DMS53 treated with DMSO at 0.1 percent for 48 hours (cell line): ENCODE results near the gene TRAM2.

Experiments
- DNase-seq: peaks from one replicate; lab custom pipeline; 2025; ENCODE audit not compliant: unreplicated experiment; lab: John Stamatoyannopoulos, UW

TRAM2 gene

DNA sequence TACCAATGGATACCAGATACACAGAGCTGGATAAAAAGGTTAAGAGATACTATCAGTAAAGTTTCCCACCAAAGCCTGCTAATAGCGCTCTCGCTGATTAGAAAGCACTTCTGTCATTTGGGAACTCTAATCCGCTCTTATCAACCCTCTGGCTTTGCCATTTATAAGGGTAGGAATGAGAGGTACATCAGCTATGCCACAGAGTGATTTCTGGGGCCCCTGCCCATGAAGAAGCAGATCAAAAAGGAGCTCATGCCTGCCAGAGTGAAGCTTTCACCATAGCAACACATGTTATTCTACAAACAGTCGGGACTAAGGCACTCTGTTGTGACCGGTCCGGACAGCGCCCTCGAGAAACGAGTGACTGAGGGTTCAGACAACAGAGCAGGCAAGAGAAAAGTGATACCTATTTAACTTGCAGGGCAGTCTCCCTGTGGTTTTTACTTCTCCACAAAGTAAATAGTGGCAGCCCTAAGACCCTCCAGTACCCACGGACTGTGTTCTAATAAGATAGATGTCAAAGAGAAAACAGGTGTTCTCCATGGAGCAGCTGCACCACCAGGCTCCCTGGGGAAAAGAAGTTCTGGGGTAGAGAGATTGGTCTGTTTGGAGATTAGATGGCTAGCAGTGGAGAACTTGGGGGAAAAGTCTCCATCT, 5.6 kb downstream of the TRAM2 start:
- DNase-seq, result no peak

DNA sequence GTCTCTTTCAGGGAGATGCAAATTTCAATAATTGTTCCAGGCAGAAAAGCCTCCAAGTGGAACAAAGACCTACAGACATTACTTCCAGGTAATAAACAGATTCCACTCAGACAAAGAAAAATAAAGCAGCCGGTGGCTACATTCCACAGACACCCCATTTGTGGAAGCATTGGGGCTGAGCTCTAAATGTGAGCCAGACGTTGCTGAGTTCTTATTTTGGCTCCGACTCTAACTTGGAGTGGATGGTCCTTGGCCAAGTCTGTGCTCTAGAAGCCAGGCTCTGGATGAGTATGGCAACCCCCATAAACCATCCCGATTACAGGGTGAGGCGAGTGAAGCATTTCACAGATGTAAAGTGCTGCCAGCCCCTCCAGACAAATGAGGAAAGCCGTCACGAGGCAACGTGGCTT, 6.6 kb downstream of the TRAM2 start:
- no peak for DNase-seq

DNA sequence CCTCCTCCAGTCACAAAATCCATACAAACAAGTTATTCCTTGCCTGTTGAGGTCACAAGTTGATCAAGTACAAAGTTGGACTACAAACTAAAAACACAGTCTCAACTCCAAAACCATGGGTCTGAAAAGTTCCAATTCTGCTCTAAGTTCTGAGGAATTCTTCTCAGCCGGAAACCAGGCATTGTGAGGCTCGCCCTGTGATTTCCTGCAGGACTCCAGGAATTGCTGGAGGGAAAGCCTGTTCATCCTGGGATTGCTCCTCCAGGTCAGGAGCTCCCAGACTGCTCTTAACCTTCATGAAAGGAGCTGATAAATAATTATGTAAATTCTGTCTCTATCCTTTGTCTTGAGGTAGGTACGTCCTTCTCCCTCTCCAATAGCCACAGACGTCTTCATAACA, 8.5 kb downstream of the TRAM2 start:
- DNase-seq, result no peak

DNA sequence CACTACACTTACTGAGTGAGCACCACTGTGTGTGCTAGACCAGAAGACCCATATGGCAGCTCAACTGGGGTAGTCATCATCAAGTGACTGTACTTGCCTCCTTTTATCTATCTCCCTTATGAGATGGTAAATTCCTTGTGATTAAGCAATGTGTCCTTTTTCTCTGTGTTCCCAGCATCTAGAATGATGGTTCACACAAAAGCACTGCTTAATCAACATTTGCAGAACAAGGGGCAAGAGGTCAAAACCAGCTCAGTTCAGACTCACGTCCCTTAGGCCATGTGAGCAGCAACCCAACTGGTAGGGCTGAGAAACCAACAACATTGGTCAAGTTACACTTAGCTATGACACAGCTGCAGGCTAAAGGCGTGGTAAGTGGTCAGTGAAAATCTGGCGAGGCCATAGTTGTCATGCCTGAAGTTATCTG, 10.0 kb downstream of the TRAM2 start:
- no peak for DNase-seq

GRCh38 chr6:52566201-52566600, 10.7 kb downstream of the TRAM2 start:
- DNase-seq, result no peak

- DNase-seq, result no peak
These were observed 12.0 kb downstream of the TRAM2 start for GRCh38 chr6:52564856-52565255.

DNA sequence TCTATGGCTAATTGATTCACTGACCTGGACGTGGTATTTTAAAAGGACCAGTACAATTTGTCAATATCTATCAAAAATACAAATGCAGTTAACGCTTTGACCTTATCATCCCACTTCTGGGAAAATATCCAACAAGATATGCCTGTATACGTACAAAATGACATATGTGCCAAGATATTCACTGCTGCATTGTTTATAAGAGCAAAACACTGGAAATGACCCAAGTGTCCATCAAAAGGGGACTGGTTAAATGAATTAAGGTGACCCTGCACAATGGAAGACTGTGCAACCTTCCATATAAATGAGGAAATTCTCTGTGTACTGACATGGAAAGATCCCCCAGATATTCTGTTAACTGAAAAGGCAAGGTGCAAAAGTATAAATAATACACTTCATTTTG, 13.9 kb downstream of the TRAM2 start:
- DNase-seq, result no peak

- no peak for DNase-seq
These were observed 16.4 kb downstream of the TRAM2 start for GRCh38 chr6:52560462-52560861.

- no peak for DNase-seq
These were observed 18.4 kb downstream of the TRAM2 start for GRCh38 chr6:52558266-52559000.

DNA sequence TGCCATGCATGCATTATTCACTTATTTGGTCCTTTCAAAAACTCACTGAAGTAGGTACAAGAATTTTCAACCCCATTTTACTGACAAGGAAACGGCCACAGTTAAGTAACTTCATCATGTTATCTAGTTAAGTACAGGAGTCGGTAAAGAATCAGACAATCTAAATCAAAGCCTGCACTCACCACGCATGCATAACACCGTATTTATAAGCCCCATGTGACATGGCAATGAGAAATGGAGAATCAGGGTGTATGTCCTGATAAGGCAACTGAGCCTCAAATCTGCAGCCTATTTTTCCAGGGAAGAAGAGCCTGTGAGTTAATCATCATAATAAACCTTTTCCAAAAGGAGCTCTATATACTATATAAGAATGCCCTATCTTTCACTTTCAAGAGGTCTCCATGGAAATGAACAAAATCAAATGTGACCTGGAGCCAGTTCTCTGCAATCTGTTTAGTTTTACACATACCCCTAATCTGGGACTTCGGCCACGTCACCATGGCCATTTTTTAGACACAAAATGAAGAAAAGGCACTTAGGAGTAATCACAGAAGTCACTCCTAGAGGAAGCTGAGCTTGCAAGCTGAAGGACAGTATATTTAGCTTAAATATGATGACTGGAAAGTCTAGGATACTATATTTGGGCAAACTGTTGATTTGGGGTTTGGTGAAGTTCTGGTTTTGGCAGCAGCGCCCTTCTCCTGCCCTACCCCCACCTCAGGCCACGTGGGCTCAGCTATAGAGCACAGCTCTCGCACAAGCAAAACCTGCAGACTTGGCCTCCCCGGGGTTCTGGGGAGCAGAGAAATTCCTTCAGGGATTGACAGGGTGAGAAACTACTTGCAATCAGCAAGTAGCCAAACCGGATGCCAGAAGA, 19.2 kb downstream of the TRAM2 start:
- DNase-seq, result no peak

DNA sequence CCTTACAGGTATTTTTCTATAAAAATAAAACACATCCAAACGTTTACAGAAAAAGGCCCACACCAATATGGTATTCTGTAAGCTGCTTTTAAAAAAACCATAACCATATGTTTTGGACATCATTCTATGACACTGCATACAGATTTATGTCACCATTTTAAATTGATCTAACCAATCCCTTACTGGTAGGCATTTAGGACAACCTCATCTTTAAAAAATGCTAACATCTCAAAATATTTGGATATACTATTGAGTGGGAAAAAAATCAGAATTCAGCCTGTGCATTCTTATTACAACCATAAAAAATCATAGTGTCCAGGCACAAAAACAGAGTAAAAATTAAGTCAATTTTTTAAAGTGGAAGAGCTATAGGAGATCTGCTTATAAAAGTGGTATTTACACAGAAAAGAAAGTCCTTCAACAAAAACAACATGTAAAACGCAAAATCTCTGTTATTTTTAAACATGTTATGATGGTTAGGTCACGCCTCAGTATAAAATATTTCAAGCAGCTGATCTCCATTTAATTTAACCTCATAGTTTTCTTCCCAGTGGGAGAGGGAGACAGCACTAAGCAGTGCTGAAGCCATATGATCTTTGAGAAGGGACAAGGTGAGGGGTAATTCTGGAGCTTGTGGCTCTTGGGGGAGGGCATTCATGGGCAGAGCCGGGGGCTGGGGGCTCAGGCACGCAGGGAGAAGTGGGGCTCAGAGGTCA, 21.2 kb downstream of the TRAM2 start:
- DNase-seq, result no peak

DNA sequence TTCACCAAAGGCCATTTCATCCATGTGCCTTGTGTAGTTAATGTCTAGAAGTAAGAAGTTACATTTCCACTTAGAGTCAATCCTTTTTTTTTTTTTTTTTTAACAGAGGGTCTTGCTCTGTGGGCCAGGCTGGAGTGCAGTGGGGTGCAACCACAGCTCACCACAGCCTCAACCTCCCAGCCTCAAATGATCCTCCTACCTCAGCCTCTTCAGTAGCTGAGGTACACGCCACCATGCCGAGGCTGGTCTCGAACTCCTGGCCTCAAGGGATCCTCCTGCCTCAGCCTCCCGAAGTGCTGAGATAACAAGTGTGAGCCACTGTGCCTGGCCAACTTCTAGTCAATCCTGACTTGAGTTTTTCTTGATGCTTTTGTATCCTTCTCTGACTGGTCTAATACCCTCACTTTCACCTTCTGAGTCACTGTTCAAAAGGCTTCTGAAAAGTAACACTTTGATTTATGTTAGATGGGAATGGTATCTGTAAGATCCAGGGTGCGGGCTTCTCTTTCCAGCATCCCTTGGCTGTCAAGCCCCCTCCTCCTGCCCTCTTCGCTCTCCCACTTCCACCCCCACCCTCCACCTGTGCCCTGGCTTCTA, 22.1 kb downstream of the TRAM2 start:
- DNase-seq, result no peak

DNA sequence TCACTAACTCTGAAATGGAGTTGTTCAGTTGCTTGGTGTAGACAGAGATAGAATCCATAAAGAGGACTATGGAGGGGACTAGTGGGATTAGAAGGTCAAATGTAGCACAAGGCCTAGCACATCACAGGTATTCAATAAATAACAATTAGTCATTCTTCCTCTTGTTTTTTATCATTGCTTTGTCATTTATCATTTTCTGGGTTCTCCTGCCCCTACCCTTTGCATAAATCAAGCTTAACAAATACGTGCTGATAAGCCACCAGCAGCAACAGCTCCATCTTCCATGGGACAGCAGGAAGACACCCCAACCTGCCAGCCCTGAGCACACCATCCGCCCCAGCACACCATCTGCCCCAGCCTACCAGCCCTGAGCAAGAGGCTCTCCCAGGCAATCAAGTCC, 23.1 kb downstream of the TRAM2 start:
- no peak for DNase-seq

DNA sequence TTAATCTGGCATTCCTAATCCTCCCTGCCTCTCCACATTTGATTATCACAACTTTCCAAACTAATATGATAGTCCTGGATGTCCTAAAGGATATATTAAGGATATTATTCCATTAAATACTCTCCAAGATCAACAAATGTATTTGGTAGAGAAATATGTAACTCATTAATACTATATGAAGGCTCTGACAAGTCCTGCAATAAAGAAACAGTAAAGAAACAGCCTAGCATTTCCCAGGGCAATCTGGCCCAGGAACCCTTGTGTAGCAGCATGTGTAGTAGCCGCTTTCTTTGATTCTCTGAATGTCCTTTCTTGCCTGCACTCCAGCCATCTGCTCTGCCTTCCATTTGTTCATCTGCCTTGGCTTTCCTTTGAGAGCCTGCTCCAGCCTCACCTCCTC, 23.7 kb downstream of the TRAM2 start:
- no peak for DNase-seq

DNA sequence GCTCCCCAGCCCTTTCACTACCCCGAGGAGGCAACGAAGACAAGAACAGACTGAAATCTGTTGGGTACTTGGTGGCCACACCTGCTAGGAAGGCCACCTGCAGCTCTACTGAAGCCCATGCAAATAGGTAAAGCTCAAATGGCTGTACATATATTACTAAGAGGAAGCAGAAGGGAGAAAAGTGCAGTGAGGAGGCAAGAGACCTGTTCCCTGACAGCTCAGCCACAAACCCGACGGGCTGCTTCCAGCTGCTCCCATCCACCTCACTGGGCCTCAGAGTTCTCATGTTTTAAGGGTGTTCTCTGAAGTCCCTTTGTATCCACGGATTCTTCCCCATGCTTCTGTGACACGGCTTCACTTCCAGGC, 24.6 kb downstream of the TRAM2 start:
- peak; percentile 69 for DNase-seq

GRCh38 chr6:52551483-52552277, 25.2 kb downstream of the TRAM2 start:
- peak; percentile 83 for DNase-seq

DNA sequence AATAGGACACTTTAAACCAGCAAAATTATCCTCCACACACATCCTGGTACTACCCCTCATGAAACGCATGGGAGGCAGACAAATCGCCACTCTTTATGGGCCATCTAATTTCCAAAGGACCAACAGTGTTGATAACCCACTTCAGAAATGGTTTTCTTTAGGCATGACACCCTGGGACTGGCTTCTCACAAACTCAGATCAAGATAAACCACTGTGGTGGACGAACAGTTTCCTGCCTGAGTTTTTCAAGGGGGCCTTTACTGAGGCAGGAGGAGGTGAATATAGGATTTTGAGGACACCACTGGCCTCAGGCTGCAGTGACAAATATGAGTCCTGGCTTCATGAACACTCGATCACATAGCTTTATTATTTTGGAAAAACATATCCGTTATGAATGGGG, 26.0 kb downstream of the TRAM2 start:
- DNase-seq, result no peak

DNA sequence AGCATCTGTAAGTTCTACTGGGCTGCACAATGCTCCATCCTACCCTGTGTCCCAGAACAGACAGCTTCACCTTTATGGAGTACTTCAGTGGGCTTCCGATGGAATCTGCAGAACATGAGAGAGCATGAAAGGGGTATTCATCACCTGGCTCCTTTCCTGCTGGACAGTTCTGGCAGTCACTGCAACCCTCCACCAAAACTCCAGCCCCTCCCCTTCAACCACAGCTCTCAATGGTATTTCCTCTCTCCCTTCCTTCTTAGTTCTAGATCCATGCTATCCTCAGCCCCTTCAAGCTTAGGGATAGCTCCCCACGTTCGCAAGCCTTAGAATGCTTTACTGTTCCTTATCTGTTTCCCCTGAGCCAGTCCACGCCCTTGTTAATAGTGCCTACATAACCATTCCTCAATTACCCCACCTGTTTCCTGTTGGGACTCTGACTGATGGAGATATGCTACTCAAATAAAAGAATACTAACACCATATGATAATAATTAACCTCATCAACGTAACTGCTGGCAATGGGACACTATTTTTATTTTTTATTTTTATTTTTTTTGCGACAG, 26.8 kb downstream of the TRAM2 start:
- no peak for DNase-seq

DNA sequence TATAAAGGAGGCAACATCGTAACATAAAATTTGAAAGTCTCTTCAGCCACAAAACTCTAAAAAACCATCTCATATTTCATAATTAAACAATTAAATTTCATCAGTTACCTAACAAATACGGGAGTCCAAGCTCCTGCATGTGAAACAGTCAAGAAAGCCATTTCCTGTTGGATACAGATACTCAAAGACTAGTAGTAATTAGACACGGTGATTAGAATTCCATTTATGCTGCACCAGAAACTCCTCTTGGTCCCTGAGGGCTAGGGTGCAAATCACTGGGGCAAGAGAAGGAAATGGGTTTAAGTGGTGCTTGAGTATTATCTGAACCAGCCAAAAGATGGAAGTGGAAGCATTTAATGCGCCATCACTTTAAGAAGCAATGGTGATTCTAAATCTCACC, 27.4 kb downstream of the TRAM2 start:
- no peak for DNase-seq

GRCh38 chr6:52548999-52549398, 27.9 kb downstream of the TRAM2 start:
- DNase-seq, result no peak
